CD4-positive, alpha-beta T cell (primary cell): Measurements from ENCODE around the gene YAE1. TPM values are rescaled to one million over a fixed set of nuclear protein-coding genes. Genes with fewer than 3 reads are reported as not detected.

Experiments
- ATAC-seq: fragments of 200-7000 bp; cut with Tn5 transposase; one replicate; pipeline ENCODE4 v1.10.0; 2022; ENCODE audit warnings: mild to moderate bottlenecking; ENCODE audit not compliant: poor library complexity
- CTCF ChIA-PET: fragments of 350-600 bp; sonication (Branson Sonifier 250); formaldehyde crosslinking; loops from one replicate; lab custom pipeline; 2021; ENCODE audit warnings: antibody characterized with exemption, inconsistent platforms; lab: Charles Lee
- POLR2A ChIA-PET: fragments of 350-600 bp; sonication (Branson Sonifier 250); formaldehyde crosslinking; loops from one replicate; lab custom pipeline; 2021; ENCODE audit warnings: antibody characterized with exemption, inconsistent platforms; lab: Charles Lee
- DNase-seq, 14 experiments: peaks; one replicate each; pipeline ENCODE4 v3.0.0-alpha.2; 2013 to 2020; ENCODE audit warnings: mixed read lengths in 2 of 14
- H3K27ac ChIP-seq, 2 donors: one replicate each; pipeline versions ENCODE4 v1.5.1 to v1.7.0; 2013; ENCODE audit warnings: low read length in 2 of 2, low read depth in 1 of 2, mild to moderate bottlenecking in 1 of 2
- H3K27me3 ChIP-seq, 2 experiments: 1 replicate in 1 of 2; 2 replicates in 1 of 2; pipeline versions ENCODE4 v1.6.1 to v1.7.0; 2013; ENCODE audit warnings: low read length in 2 of 2, control low read depth in 1 of 2, mild to moderate bottlenecking in 1 of 2, moderate library complexity in 1 of 2; ENCODE audit not compliant: insufficient read depth in 2 of 2, control insufficient read depth in 1 of 2
- H3K36me3 ChIP-seq: one replicate; pipeline ENCODE4 v1.6.1; 2013; ENCODE audit warnings: low read length, control low read depth; ENCODE audit not compliant: insufficient read depth
- H3K4me1 ChIP-seq: one replicate; pipeline ENCODE4 v1.6.1; 2013; ENCODE audit warnings: low read length, control low read depth; ENCODE audit not compliant: insufficient read depth
- H3K4me3 ChIP-seq: one replicate; pipeline ENCODE4 v1.5.1; 2013; ENCODE audit warnings: mild to moderate bottlenecking, low read length, moderate library complexity
- H3K9me3 ChIP-seq, 2 experiments: 1 replicate in 1 of 2; 2 replicates in 1 of 2; pipeline versions ENCODE4 v1.6.1 to v1.7.0; 2013; ENCODE audit warnings: low read length in 2 of 2, mild to moderate bottlenecking in 2 of 2, control low read depth in 1 of 2, moderate library complexity in 1 of 2; ENCODE audit not compliant: control insufficient read depth in 1 of 2, insufficient read depth in 1 of 2
- H3K27ac Mint-ChIP-seq: one replicate; pipeline ENCODE4 v1.8.0; 2020; ENCODE audit warnings: mixed read lengths
- H3K27me3 Mint-ChIP-seq: one replicate; pipeline ENCODE4 v1.8.0; 2021; ENCODE audit warnings: mixed read lengths
- H3K36me3 Mint-ChIP-seq: one replicate; pipeline ENCODE4 v1.8.0; 2021; ENCODE audit warnings: low read depth, mixed read lengths
- H3K4me1 Mint-ChIP-seq: one replicate; pipeline ENCODE4 v1.8.0; 2021; ENCODE audit warnings: low read depth, mixed read lengths
- H3K4me3 Mint-ChIP-seq: one replicate; pipeline ENCODE4 v1.8.0; 2020; ENCODE audit warnings: mild to moderate bottlenecking, mixed read lengths
- H3K9me3 Mint-ChIP-seq: one replicate; pipeline ENCODE4 v1.8.0; 2020; ENCODE audit warnings: mixed read lengths
- intact Hi-C, 2 experiments: fragments of 100-400 bp; cut with DNase I in 1 of 2; cut with micrococcal nuclease in 1 of 2; formaldehyde crosslinking; loops; one replicate each; pipeline versions ENCODE4 v1.15.1 to v1.9.0; 2023 to 2025; cut with DNase I, micrococcal nuclease
- total RNA-seq, 174 experiments: library from RNA in 2 of 174; stranded (reverse) in 2 of 174; gene quantifications; one replicate each; pipeline ENCODE4 v1.2.3 and lab custom pipeline; 2021 to 2026
- TF ChIP-seq, protein P1 (sequence below): fragments of 200-600 bp; IDR thresholded peaks from one replicate; pipeline ENCODE4 v1.8.0; 2022; ENCODE audit warnings: antibody characterized with exemption, mild to moderate bottlenecking

YAE1 gene
- total RNA-seq, 2 experiments from 2014 or later = 5.0 to 7.4 TPM

DNA sequence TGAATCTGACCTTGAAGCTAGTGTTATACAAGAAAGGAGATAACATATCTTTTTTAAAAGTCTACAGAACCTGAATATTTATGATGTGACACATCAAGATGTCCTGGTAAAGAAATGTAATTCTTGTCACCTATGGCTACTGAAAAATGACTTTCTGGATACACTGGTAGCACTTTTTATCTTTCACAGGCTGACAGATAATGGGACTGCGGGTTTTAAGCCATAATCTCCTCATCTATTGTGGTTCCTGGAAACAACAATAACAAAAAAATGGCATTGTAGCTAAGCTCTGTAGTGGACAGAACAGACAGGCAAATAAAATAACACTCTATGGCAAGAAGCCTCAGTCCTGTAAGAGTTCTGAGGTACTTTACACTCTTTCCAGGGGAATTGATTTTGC lies 31.6 kb upstream of the YAE1 start:
- H3K9me3 Mint-ChIP-seq = no peaks in the 10 kb centered on the region
- Histone ChIP-seq H3K4me1 (no peaks in the 10 kb centered on the region), H3K36me3 (no peaks in the 10 kb centered on the region), H3K9me3 (no peaks in the 10 kb centered on the region), H3K27ac (no peak overlapping the region), H3K4me3 (no peak overlapping the region), H3K27me3 (no peaks in the 10 kb centered on the region)
- POLR2A ChIA-PET = no interaction called here
- ATAC-seq (no peak), DNase-seq (no peak)
- no peaks in the 10 kb centered on the region for H3K36me3 Mint-ChIP-seq
- H3K27me3 Mint-ChIP-seq = no peaks in the 10 kb centered on the region
- H3K27ac Mint-ChIP-seq = no peak overlapping the region
- H3K4me1 Mint-ChIP-seq = no peaks in the 10 kb centered on the region
- intact Hi-C loops = no loop called here
- CTCF ChIA-PET = no interaction called here
- H3K4me3 Mint-ChIP-seq = no peak overlapping the region
- TF ChIP-seq, protein P1, sequence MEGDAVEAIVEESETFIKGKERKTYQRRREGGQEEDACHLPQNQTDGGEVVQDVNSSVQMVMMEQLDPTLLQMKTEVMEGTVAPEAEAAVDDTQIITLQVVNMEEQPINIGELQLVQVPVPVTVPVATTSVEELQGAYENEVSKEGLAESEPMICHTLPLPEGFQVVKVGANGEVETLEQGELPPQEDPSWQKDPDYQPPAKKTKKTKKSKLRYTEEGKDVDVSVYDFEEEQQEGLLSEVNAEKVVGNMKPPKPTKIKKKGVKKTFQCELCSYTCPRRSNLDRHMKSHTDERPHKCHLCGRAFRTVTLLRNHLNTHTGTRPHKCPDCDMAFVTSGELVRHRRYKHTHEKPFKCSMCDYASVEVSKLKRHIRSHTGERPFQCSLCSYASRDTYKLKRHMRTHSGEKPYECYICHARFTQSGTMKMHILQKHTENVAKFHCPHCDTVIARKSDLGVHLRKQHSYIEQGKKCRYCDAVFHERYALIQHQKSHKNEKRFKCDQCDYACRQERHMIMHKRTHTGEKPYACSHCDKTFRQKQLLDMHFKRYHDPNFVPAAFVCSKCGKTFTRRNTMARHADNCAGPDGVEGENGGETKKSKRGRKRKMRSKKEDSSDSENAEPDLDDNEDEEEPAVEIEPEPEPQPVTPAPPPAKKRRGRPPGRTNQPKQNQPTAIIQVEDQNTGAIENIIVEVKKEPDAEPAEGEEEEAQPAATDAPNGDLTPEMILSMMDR = no peak

DNA sequence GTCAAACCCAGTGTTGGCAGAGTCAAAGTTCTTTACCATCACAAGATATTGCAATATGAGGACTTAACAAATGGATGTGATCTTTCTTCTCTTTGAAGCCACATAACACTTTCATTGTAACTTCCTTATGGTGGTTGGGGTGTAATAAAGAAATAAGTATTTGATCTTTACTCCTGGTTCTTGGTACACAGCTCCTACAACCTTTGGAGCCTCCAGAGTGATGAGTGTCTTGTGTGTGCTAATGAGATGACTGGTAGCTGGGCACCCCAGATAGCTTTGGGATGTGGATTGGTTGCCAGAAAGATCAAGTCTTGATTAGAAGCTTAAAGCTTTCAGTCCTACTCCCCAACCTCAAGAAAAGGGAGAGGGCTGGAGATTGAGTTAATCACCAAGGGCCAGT lies 31.1 kb upstream of the YAE1 start:
- H3K9me3 ChIP-seq = no peaks in the 10 kb centered on the region
- intact Hi-C loops = no loop called here
- H3K4me3 ChIP-seq = no peak overlapping the region
- ChIA-PET CTCF (no interaction called here), POLR2A (no interaction called here)
- H3K4me1 ChIP-seq = no peaks in the 10 kb centered on the region
- H3K27ac ChIP-seq = no peak overlapping the region
- no peaks in the 10 kb centered on the region for H3K36me3 ChIP-seq
- Mint-ChIP-seq H3K27ac (no peak overlapping the region), H3K9me3 (no peaks in the 10 kb centered on the region), H3K27me3 (no peaks in the 10 kb centered on the region), H3K4me3 (no peak overlapping the region), H3K4me1 (no peaks in the 10 kb centered on the region), H3K36me3 (no peaks in the 10 kb centered on the region)
- no peaks in the 10 kb centered on the region for H3K27me3 ChIP-seq
- ATAC-seq = no peak
- TF ChIP-seq, protein P1 = no peak
- no peak for DNase-seq

GRCh38 chr7:39535720-39536119 lies 30.5 kb upstream of the YAE1 start:
- H3K4me1 ChIP-seq = no peaks in the 10 kb centered on the region
- H3K4me3 ChIP-seq = no peak overlapping the region
- Mint-ChIP-seq H3K27ac (no peak overlapping the region), H3K36me3 (no peaks in the 10 kb centered on the region), H3K4me1 (no peaks in the 10 kb centered on the region), H3K9me3 (no peaks in the 10 kb centered on the region), H3K27me3 (no peaks in the 10 kb centered on the region), H3K4me3 (no peak overlapping the region)
- no peaks in the 10 kb centered on the region for H3K27me3 ChIP-seq
- ATAC-seq (no peak), DNase-seq (no peak)
- intact Hi-C loops = no loop called here
- ChIA-PET CTCF (no interaction called here), POLR2A (no interaction called here)
- no peaks in the 10 kb centered on the region for H3K36me3 ChIP-seq
- TF ChIP-seq, protein P1 = no peak
- H3K27ac ChIP-seq = no peak overlapping the region
- H3K9me3 ChIP-seq = no peaks in the 10 kb centered on the region
